HG03439 (cell line): ENCODE results near the gene HMCN2.

ENCODE experiments used
- ATAC-seq: cut with Tn5 transposase; IDR thresholded peaks from one replicate; pipeline ENCODE4 v1.9.1; 2021; ENCODE audit warnings: mild to moderate bottlenecking, moderate library complexity; ENCODE audit not compliant: unreplicated experiment

Gene HMCN2, protein sequence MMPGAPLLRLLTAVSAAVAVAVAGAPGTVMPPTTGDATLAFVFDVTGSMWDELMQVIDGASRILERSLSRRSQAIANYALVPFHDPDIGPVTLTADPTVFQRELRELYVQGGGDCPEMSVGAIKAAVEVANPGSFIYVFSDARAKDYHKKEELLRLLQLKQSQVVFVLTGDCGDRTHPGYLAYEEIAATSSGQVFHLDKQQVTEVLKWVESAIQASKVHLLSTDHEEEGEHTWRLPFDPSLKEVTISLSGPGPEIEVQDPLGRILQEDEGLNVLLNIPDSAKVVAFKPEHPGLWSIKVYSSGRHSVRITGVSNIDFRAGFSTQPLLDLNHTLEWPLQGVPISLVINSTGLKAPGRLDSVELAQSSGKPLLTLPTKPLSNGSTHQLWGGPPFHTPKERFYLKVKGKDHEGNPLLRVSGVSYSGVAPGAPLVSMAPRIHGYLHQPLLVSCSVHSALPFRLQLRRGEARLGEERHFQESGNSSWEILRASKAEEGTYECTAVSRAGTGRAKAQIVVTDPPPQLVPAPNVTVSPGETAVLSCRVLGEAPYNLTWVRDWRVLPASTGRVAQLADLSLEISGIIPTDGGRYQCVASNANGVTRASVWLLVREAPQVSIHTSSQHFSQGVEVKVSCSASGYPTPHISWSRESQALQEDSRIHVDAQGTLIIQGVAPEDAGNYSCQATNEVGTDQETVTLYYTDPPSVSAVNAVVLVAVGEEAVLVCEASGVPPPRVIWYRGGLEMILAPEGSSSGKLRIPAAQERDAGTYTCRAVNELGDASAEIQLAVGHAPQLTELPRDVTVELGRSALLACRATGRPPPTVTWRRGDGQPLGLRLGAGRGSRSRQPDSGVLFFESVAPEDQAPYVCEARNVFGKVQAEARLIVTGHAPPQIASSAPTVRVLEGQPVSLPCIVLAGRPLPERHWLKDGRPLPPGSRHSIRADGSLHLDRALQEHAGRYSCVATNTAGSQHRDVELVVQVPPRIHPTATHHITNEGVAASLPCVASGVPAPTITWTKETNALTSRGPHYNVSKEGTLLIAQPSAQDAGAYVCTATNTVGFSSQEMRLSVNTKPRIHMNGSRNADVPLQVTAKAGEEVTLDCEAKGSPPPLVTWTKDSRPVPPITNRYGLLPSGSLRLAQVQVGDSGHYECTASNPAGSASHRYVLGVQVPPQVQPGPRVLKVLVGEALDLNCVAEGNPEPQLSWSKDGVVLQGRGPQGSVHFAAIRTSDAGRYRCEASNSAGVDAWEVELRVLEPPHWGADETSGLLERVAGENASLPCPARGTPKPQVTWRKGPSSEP (N-terminal part only)

DNA sequence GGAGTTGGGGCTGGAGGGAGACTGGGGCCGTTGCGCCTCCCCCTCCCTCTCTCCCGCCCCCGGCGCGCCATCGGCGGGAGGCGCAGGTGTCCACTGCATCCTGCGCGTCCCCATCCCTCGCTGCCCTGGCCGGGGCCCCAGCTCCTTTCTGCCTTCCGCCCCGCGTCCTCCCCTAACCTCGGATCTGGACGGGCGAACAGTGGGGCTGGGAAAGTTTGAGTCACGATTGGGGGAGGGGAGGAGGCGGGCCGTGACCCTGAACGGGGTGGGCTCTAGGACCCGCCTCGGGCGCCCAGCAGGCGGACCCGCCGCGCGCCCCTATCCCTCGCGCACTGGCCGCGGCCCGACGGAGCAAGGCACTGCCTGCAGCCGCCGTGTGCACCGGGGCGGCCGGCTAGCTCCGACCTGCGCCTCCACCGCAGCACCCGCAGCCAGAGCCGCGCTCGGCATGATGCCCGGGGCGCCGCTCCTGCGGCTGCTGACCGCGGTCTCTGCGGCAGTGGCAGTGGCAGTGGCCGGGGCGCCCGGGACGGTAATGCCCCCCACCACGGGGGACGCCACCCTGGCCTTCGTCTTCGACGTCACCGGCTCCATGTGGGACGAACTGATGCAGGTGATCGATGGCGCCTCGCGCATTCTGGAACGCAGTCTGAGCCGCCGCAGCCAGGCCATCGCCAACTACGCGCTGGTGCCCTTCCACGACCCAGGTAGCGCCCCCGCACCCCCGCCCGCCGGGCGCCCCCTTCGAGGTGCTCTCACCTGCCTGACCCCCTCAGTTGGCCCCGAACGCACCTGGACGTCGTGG is at the start of gene HMCN2:
HMCN2 (plus strand) TSS at position 330 of the 805 bp plus-strand sequence; CDS start at position 449, 119 bp downstream.
- no peak for ATAC-seq

DNA sequence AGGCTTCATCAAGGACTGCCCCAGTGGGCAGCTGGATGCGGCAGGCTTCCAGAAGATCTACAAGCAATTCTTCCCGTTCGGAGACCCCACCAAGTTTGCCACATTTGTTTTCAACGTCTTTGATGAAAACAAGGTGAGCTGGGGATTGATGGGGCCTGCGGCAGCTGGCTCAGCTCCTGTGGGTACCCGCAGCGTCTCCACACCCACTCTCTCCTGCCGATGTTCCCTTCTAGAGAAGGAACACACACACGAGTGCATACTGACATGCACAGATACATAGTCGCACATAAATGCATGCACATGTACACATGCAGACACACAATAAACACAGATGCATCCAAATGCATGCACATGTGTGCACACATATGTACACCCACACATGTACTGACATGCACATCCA is 47.7 kb upstream of the HMCN2 start:
- no peak for ATAC-seq

DNA sequence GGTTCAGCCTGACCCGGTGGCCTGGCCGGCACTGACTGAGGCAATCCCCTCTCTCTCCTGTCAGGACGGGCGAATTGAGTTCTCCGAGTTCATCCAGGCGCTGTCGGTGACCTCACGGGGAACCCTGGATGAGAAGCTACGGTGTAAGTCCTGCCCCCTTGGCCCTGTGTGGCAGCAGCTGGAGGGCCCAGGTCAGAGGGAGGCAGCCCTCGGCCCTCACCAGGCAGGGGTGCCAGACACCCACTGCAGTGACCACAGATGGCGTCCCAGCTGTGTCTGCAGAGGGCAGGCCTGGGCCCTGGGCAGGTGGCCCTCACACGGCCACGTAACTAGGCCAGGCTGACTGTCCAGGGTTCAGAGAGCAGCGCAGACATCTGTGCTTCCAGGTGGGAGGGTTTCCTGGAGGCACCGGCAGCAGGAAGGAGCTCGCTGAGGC is 45.9 kb upstream of the HMCN2 start:
- no peak for ATAC-seq

DNA sequence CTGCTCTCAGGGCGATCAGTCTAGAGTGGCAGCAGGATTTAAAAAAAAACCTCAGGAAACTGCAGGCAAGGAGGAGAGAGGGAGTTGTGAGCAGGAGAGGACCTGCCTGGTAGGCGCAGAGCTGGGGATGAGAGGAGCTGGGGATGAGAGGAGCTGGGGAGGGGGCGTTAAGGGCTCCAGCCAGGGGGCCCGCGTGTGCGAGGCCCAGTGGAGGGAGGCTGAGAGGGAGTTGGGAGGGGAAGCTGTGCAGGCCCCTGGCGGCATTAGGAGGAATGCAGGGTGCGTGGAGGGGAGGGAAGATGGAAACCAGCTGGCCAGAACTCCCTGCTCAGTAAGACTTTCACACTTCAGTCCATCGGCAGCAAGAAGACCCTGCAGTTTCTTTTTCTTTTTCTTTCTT is 45.2 kb upstream of the HMCN2 start:
- ATAC-seq: no peak

DNA sequence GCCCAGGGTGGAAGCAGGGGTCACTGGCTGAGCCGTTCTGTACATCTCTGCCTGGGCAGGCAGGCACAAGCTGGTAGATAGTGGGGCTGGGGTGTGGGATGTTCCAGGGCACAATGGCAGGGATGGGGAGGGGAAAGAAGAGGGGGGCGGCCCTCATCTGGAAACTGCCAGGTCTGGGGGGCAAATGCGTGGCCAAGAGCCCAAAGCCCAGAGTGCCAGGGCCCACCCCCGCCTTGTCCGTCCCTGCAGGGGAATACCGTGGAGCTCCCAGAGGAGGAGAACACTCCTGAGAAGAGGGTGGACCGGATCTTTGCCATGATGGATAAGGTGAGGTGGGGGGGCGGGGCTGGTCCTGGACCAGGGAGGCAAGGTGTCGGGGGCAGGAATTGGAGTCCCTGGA is 42.7 kb upstream of the HMCN2 start:
- ATAC-seq: no peak

DNA sequence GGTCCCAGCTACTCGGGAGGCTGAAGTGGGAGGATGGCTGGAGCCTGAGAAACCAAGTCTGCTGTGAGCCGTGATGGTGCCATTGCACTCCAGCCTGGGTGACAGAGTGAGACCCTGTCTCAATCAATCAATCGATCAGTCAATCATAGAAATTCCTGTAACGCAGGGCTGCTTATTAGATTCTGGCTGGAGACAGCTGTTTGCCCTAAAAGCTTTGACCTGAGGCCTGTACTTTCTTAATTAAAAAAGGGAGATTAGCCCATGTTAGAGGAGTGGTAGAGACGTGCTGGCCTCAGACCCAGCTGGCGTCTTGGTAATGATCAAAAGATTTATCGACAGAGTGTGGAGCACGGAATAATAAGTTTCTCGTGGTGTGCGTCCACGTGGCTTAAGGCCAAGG is 40.5 kb upstream of the HMCN2 start:
- ATAC-seq: no peak

DNA sequence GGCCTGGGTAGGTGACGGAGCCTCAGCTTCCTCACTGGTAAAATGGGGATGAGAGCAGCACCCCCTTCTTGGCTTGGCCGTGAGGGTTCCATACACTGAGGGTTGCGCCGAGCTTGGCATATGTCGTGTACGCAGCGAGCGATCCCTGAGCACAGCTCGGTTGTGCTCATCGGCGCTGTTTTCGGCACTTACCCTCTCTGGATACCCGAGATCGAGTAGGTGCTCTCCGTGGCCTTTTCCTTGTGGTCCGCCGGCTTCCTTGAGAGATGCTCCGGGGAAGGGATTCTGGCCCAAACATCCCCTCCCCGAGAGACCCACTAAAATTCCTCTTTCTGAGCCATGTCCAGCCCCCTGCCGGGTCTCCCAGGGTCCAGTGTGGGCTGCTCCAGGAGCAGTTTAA is 40.0 kb upstream of the HMCN2 start:
- ATAC-seq: no peak

DNA sequence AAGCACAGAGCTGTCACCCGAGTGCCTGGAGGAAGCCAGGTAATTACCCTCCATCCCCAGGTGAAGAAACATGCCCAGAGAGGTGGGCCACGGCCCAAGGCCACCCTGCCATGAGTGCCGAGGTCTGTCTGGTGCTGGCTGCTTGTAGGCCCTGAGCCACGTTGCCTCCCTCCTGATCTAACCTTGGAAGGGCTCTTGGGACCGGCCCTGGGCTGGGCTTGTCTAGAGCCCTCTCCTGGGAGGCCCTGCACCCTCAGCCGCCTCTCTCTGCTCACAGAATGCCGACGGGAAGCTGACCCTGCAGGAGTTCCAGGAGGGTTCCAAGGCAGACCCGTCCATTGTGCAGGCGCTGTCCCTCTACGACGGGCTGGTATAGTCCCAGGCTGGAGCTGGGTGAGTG is 39.4 kb upstream of the HMCN2 start:
- ATAC-seq: no peak

DNA sequence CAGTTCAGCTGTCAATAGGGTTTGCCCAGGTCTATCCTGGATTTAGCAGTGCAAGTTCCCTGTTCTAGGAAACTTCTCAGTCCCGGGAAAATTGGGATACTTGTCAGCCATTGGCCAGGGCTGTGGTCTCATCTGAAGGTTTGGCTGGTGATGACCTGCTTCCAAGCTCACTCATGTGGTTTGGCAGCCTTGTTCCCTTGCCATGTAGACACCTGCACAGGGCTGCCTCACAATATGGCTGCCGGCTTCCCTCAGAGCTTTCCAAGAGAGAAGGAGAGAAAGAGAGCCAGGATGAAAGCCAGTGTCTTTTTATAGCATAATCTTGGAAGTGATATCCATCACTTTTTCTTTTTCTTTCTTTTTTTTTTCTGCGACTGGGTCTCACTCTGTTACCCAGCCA is 37.7 kb upstream of the HMCN2 start:
- no peak for ATAC-seq

DNA sequence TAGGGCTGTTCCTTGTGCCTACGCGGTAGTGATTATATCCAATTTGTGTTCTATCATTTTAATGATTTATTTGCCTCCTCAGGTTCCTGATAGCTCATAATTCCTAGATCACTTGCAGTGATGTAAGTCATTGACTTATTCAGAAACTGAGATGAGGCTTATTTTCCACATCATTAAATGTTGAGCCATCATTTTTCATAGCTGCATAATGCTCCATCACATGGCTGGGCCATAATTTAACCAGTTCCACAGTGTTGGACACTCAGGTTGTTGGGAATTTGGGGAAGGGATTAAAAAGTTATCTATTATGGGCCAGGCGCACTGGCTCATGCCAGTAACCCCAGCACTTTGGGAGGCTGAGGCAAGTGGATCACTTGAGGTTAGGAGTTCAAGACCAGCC is 35.8 kb upstream of the HMCN2 start:
- ATAC-seq: no peak

DNA sequence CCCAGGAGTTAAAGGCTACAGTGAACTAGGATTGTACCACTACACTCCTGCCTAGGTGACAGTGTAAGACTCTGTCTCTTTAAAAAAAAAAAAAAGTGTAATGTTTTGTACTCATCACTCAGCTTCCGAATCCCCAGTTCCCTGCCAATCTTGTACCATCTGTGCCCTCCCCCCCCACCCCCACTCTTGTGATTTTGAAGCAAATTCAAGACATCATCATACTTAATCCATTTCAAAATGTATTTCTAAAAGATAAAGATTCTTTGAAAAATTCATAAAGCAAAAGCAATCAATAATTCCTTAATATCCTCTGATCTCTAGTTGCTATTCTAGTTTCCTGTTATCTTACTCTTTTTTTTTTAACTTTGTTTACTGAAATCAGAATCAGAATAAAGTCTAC is 34.9 kb upstream of the HMCN2 start:
- ATAC-seq: no peak

DNA sequence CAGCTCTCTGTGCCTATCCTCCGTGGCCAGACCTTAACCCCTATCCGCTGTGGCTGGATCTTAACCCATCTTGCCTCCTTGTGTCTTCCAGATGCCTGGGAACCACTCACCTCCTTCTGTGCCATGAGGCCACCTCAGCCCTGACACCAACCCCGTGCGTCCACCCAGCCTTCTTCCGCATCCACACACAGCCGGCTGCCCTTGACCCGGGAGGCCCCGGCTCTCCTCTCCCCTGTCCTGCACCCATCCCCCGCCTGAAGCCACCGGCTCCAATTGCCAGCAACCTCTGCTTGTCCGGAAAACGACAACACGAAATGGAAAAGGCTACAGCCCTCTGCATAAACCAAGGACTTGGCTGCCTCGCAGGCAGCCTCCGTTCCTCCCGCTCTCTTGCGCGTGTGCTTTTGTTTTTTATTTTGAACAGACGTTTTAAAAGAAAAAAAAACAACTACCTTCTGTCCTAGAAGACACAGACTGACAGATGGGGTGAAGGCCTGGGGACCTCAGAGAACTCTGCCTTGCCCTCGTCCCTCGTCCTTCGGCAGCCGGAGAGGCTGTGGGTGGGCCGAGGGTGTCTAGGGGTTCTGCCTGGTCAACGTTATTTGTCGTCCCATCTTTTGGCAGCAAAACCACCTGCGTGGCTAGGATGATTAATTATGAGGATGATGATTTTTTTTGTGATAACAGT is 32.5 kb upstream of the HMCN2 start:
- ATAC-seq: no peak

DNA sequence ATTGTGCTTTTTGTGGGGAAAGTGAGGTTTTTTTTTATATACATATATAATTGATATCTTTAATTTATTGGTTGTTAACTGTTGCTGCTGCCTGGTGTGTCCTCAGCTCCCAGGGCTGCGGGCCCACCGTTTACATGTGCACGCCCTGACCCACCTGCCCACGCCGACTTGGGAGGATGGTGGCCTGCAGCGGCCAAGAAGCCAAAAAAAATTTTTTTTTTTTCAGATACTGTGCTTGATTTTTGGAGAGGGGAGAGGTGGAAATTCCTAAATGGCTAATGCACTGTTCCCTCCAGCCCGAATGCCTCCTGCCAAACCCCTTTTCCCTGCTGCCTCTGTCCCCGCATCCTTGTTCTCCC is 32.0 kb upstream of the HMCN2 start:
- ATAC-seq: no peak

DNA sequence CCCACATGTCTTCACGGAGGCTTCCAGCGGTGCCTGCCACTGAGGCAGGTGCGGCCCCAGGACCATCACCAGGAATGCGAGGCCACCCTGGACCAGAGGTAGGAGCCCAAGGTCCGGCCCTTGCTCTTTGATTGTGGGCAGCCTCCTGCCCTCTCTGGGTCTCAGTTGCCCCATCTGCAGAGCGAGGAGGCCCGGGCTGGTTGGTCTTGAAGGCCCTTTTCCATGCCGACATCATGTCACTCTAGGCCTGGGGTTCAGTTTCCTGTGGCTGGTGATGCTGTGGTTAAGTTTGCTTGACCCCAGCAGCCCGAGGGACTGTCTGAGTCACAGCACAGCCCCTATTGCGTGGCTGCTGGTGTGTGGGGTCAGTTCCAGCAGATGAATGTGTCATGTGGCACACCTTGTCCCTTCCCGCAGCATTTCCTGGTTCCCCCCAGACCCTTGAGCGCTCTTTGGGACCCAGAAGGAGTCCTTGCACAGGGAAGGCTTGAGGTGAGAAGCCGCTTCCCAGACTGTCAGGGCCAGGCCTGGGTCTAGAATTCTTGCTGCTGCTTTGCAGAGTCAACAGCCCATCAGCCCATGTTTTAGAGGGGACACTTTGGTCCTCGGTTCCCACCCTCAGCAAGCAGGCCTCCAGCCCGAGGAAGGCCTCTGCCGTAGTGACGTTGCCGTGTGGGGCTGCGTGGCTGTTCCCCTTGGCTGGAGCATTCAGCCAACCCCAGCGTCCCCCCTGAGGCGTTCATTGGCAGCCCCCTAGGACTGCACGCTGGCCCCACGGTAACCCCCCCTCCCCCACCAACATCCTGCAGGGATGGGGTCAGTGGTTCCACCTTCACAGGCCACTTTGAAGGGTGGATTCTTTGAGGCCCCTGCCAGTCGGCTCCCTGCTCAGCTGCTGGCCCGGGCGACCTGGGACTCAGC is 31.0 kb upstream of the HMCN2 start:
- ATAC-seq: no peak

DNA sequence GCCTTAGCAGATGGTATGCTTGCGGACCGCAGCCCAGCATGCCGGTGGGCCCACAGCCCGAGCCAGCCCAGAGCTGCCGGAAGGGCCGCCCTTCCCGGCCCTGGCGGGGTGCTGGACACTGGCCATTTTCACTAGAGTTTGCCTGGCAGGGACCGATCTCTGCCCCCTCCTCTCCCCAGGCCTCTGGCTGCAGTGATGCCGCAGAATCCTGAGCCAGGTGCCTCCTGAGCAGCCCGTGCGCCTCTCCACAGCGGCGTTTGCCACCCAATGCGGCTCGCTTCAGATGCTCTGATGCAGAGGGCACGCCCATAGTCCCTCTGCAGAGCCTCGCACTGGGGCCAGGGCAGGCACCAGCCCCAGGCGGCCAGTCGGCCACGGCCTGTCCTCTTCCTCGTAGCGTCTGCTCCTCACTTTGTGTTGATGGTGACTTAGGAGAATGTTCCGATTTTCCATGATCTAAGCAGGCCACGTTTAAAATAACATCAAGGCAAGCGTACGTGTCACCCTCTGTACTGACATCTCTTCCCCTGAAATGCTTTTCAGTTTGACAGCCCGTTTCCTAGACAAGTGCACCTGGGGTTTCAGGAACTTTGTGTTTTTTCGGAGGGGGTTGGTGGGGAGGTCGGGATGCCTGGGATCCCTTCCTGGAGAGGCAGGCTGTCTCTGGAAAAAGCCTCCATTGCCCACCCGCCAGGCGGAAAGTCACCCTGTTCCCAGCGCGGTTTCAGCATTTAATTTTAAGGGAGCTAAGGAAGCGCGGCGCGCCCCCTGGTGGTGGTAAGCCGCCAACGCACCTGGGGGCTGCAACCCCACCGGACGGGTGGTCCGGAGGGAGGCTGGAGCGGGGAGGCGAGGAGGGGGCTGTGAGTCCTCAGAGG is 29.8 kb upstream of the HMCN2 start:
- ATAC-seq: no peak

DNA sequence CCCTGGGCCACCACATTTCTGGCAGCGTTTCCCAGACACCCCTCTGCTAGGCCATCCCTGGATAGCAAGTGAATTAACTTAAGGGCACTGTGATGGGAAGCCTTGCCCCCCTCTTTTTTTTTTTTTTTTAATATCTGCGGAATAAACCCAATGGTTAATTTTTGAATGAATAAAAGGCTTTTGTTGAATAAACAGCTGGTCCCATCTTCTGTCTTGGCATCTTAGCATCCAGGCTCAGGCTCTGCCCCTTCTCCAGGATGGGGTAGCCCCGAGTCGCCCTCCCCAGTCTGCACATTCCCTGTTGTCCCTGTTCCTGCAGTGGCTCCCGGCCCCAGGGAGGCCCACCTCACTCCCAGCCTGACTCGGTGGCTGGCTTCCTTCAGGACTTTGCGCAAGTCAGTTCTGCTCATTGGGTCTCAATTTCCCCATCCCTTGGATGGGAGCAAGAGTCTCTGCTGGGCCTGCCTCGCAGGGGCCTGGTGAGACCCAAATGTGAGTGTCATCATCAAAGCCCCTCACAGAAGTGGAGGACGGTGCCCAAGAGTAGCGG is 29.0 kb upstream of the HMCN2 start:
- no peak for ATAC-seq

DNA sequence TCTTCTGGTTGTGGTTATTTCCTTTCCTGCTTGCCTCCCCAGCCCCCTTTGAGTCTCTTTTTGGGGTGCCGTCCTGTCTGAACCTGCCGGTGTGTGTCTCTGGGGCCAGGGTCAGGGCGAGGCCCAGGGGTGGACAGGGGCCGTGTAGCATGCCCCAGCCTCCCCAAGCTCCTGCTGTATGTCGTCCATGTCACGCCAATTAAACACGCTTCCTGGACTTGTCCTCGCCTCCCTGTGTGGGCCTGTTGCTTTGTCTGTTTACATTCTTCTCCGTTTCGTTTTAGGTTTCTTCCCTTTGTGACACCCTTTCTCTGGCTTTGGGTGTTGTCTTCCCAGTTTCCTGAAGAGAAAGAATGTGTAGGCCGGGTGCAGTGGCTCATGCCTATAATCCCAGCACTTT is 28.5 kb upstream of the HMCN2 start:
- ATAC-seq: no peak
